DND-41 (cell line): ENCODE data around the gene MTCP1.

ENCODE experiments used
- EZH2 ChIP-seq: IDR thresholded peaks from 3 replicates; pipeline ENCODE4 v1.6.1; 2012; ENCODE audit warnings: borderline replicate concordance, low read depth, mild to moderate bottlenecking, moderate library complexity, low read length, inconsistent platforms; ENCODE audit not compliant: severe bottlenecking
- TF ChIP-seq, protein P1 (sequence below): IDR thresholded peaks from 2 replicates; pipeline ENCODE4 v1.5.1; 2012; ENCODE audit warnings: borderline replicate concordance, low read length, moderate library complexity, mild to moderate bottlenecking; ENCODE audit not compliant: poor library complexity, severe bottlenecking; ENCODE audit errors: extremely low read depth

DNA sequence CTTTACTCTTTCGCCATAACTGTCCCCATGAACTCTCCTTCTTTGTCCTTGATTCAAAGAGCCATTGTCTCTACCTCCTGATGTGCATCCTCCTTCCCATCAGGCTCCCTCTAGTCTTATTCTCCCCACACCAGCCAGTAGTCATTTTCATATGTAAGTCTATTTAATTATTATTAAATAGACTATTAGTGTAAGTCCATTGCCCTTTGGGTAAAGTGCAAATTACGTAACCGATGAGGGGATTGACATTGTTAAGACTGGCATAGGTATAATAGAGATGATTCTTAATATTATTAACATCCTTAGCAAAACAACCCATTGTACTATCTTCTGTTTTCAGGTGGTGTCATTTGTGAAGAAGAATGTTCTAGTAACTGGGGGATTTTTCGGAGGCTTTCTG, 16.7 kb downstream of the MTCP1 start:
- TF ChIP-seq, protein P1, sequence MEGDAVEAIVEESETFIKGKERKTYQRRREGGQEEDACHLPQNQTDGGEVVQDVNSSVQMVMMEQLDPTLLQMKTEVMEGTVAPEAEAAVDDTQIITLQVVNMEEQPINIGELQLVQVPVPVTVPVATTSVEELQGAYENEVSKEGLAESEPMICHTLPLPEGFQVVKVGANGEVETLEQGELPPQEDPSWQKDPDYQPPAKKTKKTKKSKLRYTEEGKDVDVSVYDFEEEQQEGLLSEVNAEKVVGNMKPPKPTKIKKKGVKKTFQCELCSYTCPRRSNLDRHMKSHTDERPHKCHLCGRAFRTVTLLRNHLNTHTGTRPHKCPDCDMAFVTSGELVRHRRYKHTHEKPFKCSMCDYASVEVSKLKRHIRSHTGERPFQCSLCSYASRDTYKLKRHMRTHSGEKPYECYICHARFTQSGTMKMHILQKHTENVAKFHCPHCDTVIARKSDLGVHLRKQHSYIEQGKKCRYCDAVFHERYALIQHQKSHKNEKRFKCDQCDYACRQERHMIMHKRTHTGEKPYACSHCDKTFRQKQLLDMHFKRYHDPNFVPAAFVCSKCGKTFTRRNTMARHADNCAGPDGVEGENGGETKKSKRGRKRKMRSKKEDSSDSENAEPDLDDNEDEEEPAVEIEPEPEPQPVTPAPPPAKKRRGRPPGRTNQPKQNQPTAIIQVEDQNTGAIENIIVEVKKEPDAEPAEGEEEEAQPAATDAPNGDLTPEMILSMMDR = no peak
- TF ChIP-seq EZH2 = no peak
